T-helper 1 cell (primary cell): ENCODE results near the gene PIP4K2A.

Source experiments
- DNase-seq, 5 donors: peaks; one replicate each; pipeline ENCODE4 v3.0.0-alpha.2; 2012 to 2020

The PIP4K2A gene

GRCh38 chr10:22618078-22618785, 96.1 kb downstream of the PIP4K2A start:
- DNase-seq = no peak

- no peak for DNase-seq
Observed at GRCh38 chr10:22617516-22617915, 96.9 kb downstream of the PIP4K2A start.

GRCh38 chr10:22617051-22617450, 97.3 kb downstream of the PIP4K2A start:
- no peak for DNase-seq

- DNase-seq = peak in 2 of 5 donors; percentile 30 to 32
Observed at GRCh38 chr10:22615819-22616499, 98.4 kb downstream of the PIP4K2A start.

- no peak for DNase-seq
Observed at GRCh38 chr10:22615101-22615500, 99.3 kb downstream of the PIP4K2A start.

GRCh38 chr10:22613011-22613410, 101.4 kb downstream of the PIP4K2A start:
- DNase-seq = no peak

- DNase-seq = peak in 1 of 5 donors; percentile 23
Observed at GRCh38 chr10:22612318-22612717, 102.1 kb downstream of the PIP4K2A start.

- DNase-seq = peak; percentile 31 to 92 (median 66)
Observed at GRCh38 chr10:22611425-22612115, 102.8 kb downstream of the PIP4K2A start.

GRCh38 chr10:22610610-22611009, 103.8 kb downstream of the PIP4K2A start:
- DNase-seq = no peak

GRCh38 chr10:22609719-22610465, 104.5 kb downstream of the PIP4K2A start:
- no peak for DNase-seq

GRCh38 chr10:22609251-22609650, 105.1 kb downstream of the PIP4K2A start:
- DNase-seq = no peak

GRCh38 chr10:22607261-22607660, 107.1 kb downstream of the PIP4K2A start:
- DNase-seq = no peak

- DNase-seq = peak in 2 of 5 donors; percentile 21 to 72
Observed at GRCh38 chr10:22606164-22606614, 108.2 kb downstream of the PIP4K2A start.

- DNase-seq = no peak
Observed at GRCh38 chr10:22605168-22605567, 109.2 kb downstream of the PIP4K2A start.

- DNase-seq = no peak
Observed at GRCh38 chr10:22604344-22605126, 109.8 kb downstream of the PIP4K2A start.

- no peak for DNase-seq
Observed at GRCh38 chr10:22603581-22603980, 110.8 kb downstream of the PIP4K2A start.

GRCh38 chr10:22601618-22602017, 112.8 kb downstream of the PIP4K2A start:
- no peak for DNase-seq

GRCh38 chr10:22599636-22600228, 114.6 kb downstream of the PIP4K2A start:
- no peak for DNase-seq

- peak in 1 of 5 donors; percentile 43 for DNase-seq
Observed at GRCh38 chr10:22599048-22599561, 115.3 kb downstream of the PIP4K2A start.

- DNase-seq = no peak
Observed at GRCh38 chr10:22598478-22598877, 115.9 kb downstream of the PIP4K2A start.

GRCh38 chr10:22597138-22597537, 117.2 kb downstream of the PIP4K2A start:
- DNase-seq = peak in 2 of 5 donors; percentile 12 to 31
